Ishikawa (cell line): ENCODE measurements around the gene GNAT1.

ENCODE experiments used
- CEBPB ChIP-seq: IDR thresholded peaks from 2 replicates; pipeline ENCODE4 v1.6.1; 2012
- EP300 ChIP-seq: IDR thresholded peaks from 2 replicates; pipeline ENCODE4 v1.6.1; 2012; ENCODE audit warnings: borderline replicate concordance
- RAD21 ChIP-seq: IDR thresholded peaks from 2 replicates; pipeline ENCODE4 v1.6.1; 2012; ENCODE audit warnings: low read depth
- TAF1 ChIP-seq: IDR thresholded peaks from 2 replicates; pipeline ENCODE4 v1.6.1; 2012; ENCODE audit warnings: low read depth, mild to moderate bottlenecking
- TCF12 ChIP-seq: IDR thresholded peaks from 2 replicates; pipeline ENCODE4 v1.6.1; 2012; ENCODE audit warnings: low read depth
- YY1 ChIP-seq: IDR thresholded peaks from 2 replicates; pipeline ENCODE4 v1.6.1; 2012; ENCODE audit warnings: low read depth
- TF ChIP-seq, protein P1 (sequence below): IDR thresholded peaks from 2 replicates; pipeline ENCODE4 v1.6.1; 2012

- TF ChIP-seq YY1 (no peak), TCF12 (no peak), RAD21 (no peak), TAF1 (no peak), CEBPB (no peak), EP300 (no peak)
- TF ChIP-seq, protein P1, sequence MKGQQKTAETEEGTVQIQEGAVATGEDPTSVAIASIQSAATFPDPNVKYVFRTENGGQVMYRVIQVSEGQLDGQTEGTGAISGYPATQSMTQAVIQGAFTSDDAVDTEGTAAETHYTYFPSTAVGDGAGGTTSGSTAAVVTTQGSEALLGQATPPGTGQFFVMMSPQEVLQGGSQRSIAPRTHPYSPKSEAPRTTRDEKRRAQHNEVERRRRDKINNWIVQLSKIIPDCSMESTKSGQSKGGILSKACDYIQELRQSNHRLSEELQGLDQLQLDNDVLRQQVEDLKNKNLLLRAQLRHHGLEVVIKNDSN, result no peak
These were observed 40.2 kb downstream of the GNAT1 start for GRCh38 chr3:50231581-50231980.
